HS-27A (cell line): Measurements from ENCODE around the gene SHC3.

Source experiments
- DNase-seq: peaks from one replicate; pipeline ENCODE4 v3.0.0-alpha.2; 2012; ENCODE audit warnings: low read depth, missing footprints

SHC3 gene

GRCh38 chr9:89022001-89022759 is 156.4 kb downstream of the SHC3 start:
- DNase-seq: no peak

- no peak for DNase-seq
Measured at GRCh38 chr9:89021154-89021803, 157.3 kb downstream of the SHC3 start.

- DNase-seq: no peak
Measured at GRCh38 chr9:89020754-89021153, 157.9 kb downstream of the SHC3 start.

GRCh38 chr9:89015336-89015735 is 163.3 kb downstream of the SHC3 start:
- no peak for DNase-seq

GRCh38 chr9:89014153-89014552 is 164.5 kb downstream of the SHC3 start:
- no peak for DNase-seq

- no peak for DNase-seq
Measured at GRCh38 chr9:89013660-89014059, 165.0 kb downstream of the SHC3 start.

GRCh38 chr9:89012294-89013042 is 166.2 kb downstream of the SHC3 start:
- DNase-seq: no peak

GRCh38 chr9:89011683-89012082 is 166.9 kb downstream of the SHC3 start:
- no peak for DNase-seq

GRCh38 chr9:89010526-89011111 is 168.0 kb downstream of the SHC3 start:
- no peak for DNase-seq

- no peak for DNase-seq
Measured at GRCh38 chr9:89010056-89010455, 168.6 kb downstream of the SHC3 start.

GRCh38 chr9:89009546-89009840 is 169.1 kb downstream of the SHC3 start:
- DNase-seq: no peak

- DNase-seq: no peak
Measured at GRCh38 chr9:89008744-89009545, 169.7 kb downstream of the SHC3 start.

- no peak for DNase-seq
Measured at GRCh38 chr9:89008055-89008743, 170.4 kb downstream of the SHC3 start.

GRCh38 chr9:89006996-89007967 is 171.3 kb downstream of the SHC3 start:
- no peak for DNase-seq

GRCh38 chr9:89006267-89006666 is 172.4 kb downstream of the SHC3 start:
- no peak for DNase-seq

GRCh38 chr9:89005323-89005722 is 173.3 kb downstream of the SHC3 start:
- DNase-seq: no peak

GRCh38 chr9:89002987-89003386 is 175.6 kb downstream of the SHC3 start:
- no peak for DNase-seq

GRCh38 chr9:89001917-89002540 is 176.6 kb downstream of the SHC3 start:
- no peak for DNase-seq
